ENCODE results near the gene PIGS.

- no peak for TF ChIP-seq CTCF (IDR thresholded peaks at IDR 0.05; ENCODE audit: low read depth, low read length, missing input control)
- TF ChIP-seq ATF3 (IDR thresholded peaks at IDR 0.05): no peak
- no peak for TF ChIP-seq REST (IDR thresholded peaks at IDR 0.05)
- TF ChIP-seq JUND (IDR thresholded peaks at IDR 0.05): no peak
- TF ChIP-seq RAD21 (IDR thresholded peaks at IDR 0.05): no peak
- no peak for TF ChIP-seq FOXA1 (IDR thresholded peaks at IDR 0.05)
- TF ChIP-seq TAF1 (conservative IDR thresholded peaks at IDR 0.05): no peak
- no peak for TF ChIP-seq HNF4A (conservative IDR thresholded peaks at IDR 0.05)
- no peak for TF ChIP-seq ZBTB33 (IDR thresholded peaks at IDR 0.05)
- TF ChIP-seq YY1 (IDR thresholded peaks at IDR 0.05): no peak
- no peak for TF ChIP-seq GABPA (IDR thresholded peaks at IDR 0.05 in 1 of 2, conservative IDR thresholded peaks at IDR 0.05 in 1 of 2)
- no peak for TF ChIP-seq RXRA (IDR thresholded peaks at IDR 0.05)
These were observed 63.6 kb downstream of the PIGS start for GRCh38 chr17:28507567-28508203.
